Activated CD4-positive, alpha-beta T cell treated with anti-CD3 and anti-CD28 coated beads, Interleukin-2, amount 50 U/mL, for 4 hours (primary cell): ENCODE data around the gene KIR3DL3.
"Not testable (repeated sequence)": the region's sequence is repeated elsewhere in the genome, so short reads cannot be mapped to it uniquely, and the experiment has no call there.

Source experiments
- DNase-seq, 2 experiments: peaks; one replicate each; pipeline ENCODE4 v3.0.0-alpha.2; 2020

Gene KIR3DL3

DNA sequence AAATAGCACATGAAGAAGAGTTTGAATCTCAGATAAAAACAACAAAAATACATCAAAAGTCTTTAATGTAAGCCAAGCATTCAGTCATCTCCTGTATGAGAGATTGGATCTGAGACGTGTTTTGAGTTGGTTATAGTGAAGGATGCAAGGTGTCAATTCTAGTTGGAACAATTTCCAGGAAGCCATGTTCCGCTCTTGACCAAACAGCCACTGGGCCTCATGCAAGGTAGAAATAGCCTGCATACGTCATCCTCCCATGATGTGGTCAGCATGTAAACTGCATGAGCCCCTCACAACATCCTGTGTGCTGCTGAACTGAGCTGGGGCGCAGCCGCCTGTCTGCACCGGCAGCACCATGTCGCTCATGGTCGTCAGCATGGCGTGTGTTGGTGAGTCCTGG, at the start of gene KIR3DL3:
Gene KIR3DL3, plus strand, starts transcription at position 301 of the 400 bp plus-strand sequence. Its CDS starts 55 bp downstream, at position 356.
- no peak for DNase-seq

- DNase-seq = not testable (repeated sequence)
Measured at GRCh38 chr19:54676210-54676834, 47.9 kb upstream of the KIR3DL3 start.

DNA sequence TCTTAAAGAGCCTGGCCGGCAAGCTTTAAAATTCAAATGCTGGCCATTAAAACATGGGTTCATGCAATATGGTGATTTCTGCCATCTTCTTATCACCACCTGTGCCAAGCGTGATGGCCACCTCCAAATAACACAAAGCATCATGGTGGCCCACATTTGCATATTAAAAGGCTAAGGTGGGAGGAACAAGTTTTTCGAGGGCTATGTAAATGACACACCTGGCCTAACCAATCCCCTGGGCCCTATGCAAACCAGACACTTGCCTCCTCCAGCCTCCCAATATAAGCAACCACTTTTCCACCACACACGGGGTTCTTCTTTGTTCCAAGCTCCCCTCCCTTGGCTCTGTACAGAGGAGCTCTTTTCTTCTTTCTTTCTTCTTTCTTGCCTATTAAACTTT, 47.0 kb upstream of the KIR3DL3 start:
- no peak for DNase-seq

GRCh38 chr19:54681596-54681995, 42.6 kb upstream of the KIR3DL3 start:
- not testable (repeated sequence) for DNase-seq

GRCh38 chr19:54682306-54682856, 41.9 kb upstream of the KIR3DL3 start:
- DNase-seq = no peak

DNA sequence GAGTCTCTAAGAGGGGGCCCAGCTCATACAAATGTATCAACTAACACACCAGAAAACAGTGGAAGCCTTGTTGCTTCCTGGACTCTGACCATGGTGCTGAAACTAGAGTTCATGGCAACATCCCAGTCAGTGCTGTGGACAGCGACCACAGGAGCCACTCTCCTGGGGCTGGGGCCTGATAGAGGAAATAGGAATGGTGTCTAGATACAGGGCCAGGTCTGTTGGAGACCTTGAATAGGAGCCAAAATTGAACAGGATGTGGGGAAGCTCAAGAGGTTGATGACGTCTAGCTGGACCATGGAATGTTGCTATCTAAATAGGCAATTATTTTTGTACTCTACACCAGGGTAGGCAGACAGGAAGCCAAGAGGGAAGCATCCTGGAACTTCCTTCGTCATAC, 39.7 kb upstream of the KIR3DL3 start:
- DNase-seq = no peak

GRCh38 chr19:54691582-54692297, 32.5 kb upstream of the KIR3DL3 start:
- DNase-seq = no peak

DNA sequence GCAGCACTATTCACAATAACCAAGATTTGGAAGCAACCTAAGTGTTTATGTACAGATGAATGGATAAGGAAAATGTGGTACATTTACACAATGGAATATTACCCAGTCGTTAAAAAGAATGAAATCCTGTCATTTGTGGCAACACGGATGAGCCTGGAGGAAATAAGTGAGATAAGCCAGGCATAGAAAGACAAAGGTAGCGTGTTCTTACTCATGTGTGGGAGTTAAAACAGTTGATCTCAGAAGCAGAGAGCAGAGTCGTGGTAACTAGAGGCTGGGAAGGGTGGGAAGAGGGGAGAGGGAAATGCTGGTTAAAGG, 32.0 kb upstream of the KIR3DL3 start:
- DNase-seq = no peak

GRCh38 chr19:54694648-54695047, 29.6 kb upstream of the KIR3DL3 start:
- no peak for DNase-seq

- no peak for DNase-seq
Measured at GRCh38 chr19:54696117-54696548, 28.1 kb upstream of the KIR3DL3 start.

- DNase-seq = no peak
Measured at GRCh38 chr19:54696766-54697165, 27.5 kb upstream of the KIR3DL3 start.

GRCh38 chr19:54697716-54698115, 26.5 kb upstream of the KIR3DL3 start:
- not testable (repeated sequence) for DNase-seq

DNA sequence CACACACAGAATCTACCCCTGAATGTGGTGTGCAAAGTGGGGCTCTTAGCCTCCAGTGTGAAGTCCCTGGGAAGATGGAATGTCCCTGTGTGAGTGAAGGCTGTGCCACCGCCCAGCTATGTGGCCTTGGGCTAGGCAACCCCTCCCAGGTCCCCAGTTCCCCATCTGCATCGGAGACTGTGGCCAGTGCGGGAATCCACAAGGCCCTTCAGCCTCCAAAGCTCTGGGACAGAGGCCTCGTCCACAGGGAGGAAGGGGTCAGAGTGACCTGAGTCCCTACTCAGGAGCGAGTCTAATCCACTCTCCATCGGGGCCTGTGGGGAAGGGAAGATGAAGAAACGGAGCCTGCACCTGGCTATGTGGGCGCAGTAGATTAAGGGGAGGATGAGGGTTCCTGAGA, 19.3 kb upstream of the KIR3DL3 start:
- DNase-seq = no peak

GRCh38 chr19:54707962-54708361, 16.3 kb upstream of the KIR3DL3 start:
- no peak for DNase-seq

- no peak for DNase-seq
Measured at GRCh38 chr19:54708781-54709180, 15.5 kb upstream of the KIR3DL3 start.

DNA sequence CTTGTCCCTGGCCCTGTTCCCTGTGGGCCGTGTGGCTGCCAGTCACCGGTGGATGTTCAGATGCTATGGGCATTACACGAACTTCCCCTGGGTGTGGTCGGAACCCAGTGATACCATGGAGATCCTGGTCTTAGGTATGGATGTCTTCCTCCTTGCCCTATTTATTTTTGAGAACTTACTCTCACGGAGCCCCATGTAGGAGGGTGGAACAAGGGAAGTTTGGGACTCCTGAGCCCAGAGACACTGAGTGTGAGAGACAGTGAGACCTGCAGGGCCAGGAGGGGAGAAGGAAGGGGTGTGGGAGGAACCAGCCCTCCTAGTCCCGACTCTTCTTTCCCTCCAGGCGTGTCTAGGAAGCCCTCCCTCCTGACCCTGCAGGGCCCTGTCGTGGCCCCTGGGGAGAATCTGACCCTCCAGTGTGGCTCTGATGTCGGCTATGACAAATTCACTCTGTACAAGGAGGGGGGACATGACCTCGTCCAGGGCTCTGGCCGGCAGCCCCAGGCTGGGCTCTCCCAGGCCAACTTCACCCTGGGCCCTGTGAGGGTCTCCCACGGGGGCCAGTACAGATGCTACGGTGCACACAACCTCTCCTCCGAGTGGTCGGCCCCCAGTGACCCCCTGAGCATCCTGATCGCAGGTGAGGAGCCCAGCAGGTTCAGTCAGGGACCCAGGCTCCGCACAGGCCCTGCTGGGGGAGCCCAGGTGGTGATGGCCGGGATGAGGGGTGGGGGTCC, 14.9 kb upstream of the KIR3DL3 start:
- no peak for DNase-seq

GRCh38 chr19:54709956-54710355, 14.3 kb upstream of the KIR3DL3 start:
- not testable (repeated sequence) for DNase-seq

GRCh38 chr19:54724644-54725043, 402 bp downstream of the KIR3DL3 start:
- no peak for DNase-seq

GRCh38 chr19:54725321-54725720, 1.1 kb downstream of the KIR3DL3 start:
- DNase-seq = no peak

DNA sequence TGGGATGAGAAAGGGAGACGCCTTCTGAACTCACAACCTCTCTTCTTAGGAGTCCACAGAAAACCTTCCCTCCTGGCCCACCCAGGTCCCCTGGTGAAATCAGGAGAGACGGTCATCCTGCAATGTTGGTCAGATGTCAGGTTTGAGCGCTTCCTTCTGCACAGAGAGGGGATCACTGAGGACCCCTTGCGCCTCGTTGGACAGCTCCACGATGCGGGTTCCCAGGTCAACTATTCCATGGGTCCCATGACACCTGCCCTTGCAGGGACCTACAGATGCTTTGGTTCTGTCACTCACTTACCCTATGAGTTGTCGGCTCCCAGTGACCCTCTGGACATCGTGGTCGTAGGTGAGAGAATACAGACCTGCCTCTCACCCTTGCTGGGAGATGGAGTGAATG, 3.3 kb downstream of the KIR3DL3 start:
- no peak for DNase-seq

- no peak for DNase-seq
Measured at GRCh38 chr19:54728167-54728566, 3.9 kb downstream of the KIR3DL3 start.

DNA sequence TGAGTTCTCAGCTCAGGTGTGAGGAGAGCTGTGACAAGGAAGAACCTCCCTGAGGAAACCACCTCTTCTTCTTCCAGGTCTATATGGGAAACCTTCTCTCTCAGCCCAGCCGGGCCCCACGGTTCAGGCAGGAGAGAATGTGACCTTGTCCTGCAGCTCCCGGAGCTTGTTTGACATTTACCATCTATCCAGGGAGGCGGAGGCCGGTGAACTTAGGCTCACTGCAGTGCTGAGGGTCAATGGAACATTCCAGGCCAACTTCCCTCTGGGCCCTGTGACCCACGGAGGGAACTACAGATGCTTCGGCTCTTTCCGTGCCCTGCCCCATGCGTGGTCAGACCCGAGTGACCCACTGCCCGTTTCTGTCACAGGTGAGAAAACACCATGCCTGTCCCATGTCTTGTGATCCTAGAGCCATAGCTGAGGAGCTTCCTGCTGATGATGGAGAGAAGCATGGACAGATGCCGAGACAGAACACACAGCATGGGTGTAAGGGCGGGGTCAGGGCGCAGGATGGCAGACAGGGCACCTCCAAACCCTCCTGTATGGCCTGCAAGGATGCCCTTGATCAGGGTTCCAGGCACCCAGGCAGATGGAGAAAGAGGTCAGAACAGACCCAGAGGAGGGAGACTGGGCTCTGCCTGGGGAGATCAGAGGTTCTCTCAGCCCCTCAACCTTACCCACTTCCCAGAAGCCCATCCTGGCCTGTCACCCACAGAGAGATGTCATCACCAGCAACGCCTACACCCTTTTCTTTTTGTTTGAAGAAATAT, 5.4 kb downstream of the KIR3DL3 start:
- DNase-seq = no peak

DNA sequence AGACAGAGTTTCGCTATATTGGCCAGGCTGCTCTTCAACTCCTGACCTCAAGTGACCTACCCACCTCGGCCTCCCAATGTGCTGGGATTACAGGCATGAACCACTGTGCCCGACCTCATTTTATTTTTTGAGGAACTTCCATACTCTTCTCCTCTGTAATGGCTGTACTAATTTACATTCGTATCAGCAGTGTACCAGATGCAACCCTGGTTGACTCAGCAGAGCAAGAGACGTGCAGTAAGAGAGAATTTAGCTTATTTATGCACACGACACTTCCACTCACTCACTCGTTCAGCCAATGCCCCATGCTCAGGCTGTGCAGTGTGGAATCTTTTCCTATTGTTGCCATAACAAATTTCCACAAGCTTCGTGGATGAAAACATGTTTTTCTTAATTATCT, 6.9 kb downstream of the KIR3DL3 start:
- no peak for DNase-seq
